Activated CD8-positive, alpha-beta memory T cell treated with anti-CD3 and anti-CD28 coated beads, Interleukin-2, amount 50 U/mL, for 4 hours (primary cell): ENCODE data around the gene GPR22.

ENCODE experiments used
- DNase-seq: peaks from one replicate; pipeline ENCODE4 v3.0.0-alpha.2; 2020

Gene GPR22

GRCh38 chr7:107480932-107481331 lies 11.1 kb downstream of the GPR22 start:
- no peak for DNase-seq

GRCh38 chr7:107482571-107482970 lies 12.7 kb downstream of the GPR22 start:
- DNase-seq = no peak

GRCh38 chr7:107486041-107486440 lies 16.2 kb downstream of the GPR22 start:
- no peak for DNase-seq

GRCh38 chr7:107492875-107493274 lies 23.0 kb downstream of the GPR22 start:
- DNase-seq = no peak

- DNase-seq = no peak
Measured at GRCh38 chr7:107494315-107494751, 24.5 kb downstream of the GPR22 start.

GRCh38 chr7:107494884-107495283 lies 25.0 kb downstream of the GPR22 start:
- no peak for DNase-seq

- DNase-seq = no peak
Measured at GRCh38 chr7:107495516-107495915, 25.7 kb downstream of the GPR22 start.

GRCh38 chr7:107499731-107500130 lies 29.9 kb downstream of the GPR22 start:
- DNase-seq = no peak

GRCh38 chr7:107501593-107501992 lies 31.7 kb downstream of the GPR22 start:
- peak; percentile 26 for DNase-seq

- DNase-seq = no peak
Measured at GRCh38 chr7:107502154-107502553, 32.3 kb downstream of the GPR22 start.

GRCh38 chr7:107502797-107503196 lies 32.9 kb downstream of the GPR22 start:
- no peak for DNase-seq

GRCh38 chr7:107503687-107504086 lies 33.8 kb downstream of the GPR22 start:
- DNase-seq = no peak

GRCh38 chr7:107505362-107505761 lies 35.5 kb downstream of the GPR22 start:
- DNase-seq = no peak

- no peak for DNase-seq
Measured at GRCh38 chr7:107505997-107506673, 36.3 kb downstream of the GPR22 start.

- DNase-seq = no peak
Measured at GRCh38 chr7:107506674-107507339, 37.0 kb downstream of the GPR22 start.
